IMR-90 (cell line): ENCODE measurements around the gene GXYLT2. TPM values are rescaled to one million over a fixed set of nuclear protein-coding genes. Genes with fewer than 3 reads are reported as not detected.

Experiments used
- ATAC-seq: fragments of 200-7000 bp; cut with Tn5 transposase; 2 replicates; pipeline ENCODE4 v1.9.1; 2020; ENCODE audit warnings: low read depth, mild to moderate bottlenecking, moderate library complexity
- BruUV-seq: library from RNA; stranded (reverse); fragments of 400-500 nt; replicated peaks from 2 replicates; lab custom pipeline; 2021; lab: Mats Ljungman, UMichigan
- CTCF ChIA-PET: fragments of 300-600 bp; formaldehyde crosslinking; extraction: SDS; loops from one replicate; lab custom pipeline; 2021; ENCODE audit warnings: antibody characterized with exemption; lab: Yijun Ruan, JAX
- POLR2A ChIA-PET: fragments of 300-600 bp; sonication (Branson Sonifier 250); formaldehyde crosslinking; loops from one replicate; lab custom pipeline; 2022; ENCODE audit warnings: antibody characterized with exemption; ENCODE audit not compliant: unreplicated experiment; lab: Charles Lee
- DNase-seq: peaks from one replicate; pipeline ENCODE4 v3.0.0; 2013
- H2AFZ ChIP-seq: replicated peaks from 2 replicates; pipeline ENCODE3; 2013; ENCODE audit warnings: low read length, mild to moderate bottlenecking; ENCODE audit not compliant: poor library complexity
- H2AK5ac ChIP-seq: 2 replicates; pipeline ENCODE4 v1.6.1; 2013; ENCODE audit warnings: low read depth, low read length, inconsistent platforms
- H2AK9ac ChIP-seq: replicated peaks from 2 replicates; pipeline ENCODE3; 2013; ENCODE audit warnings: mild to moderate bottlenecking, low read depth, low read length, moderate library complexity; ENCODE audit not compliant: poor library complexity
- H2BK120ac ChIP-seq: 2 replicates; pipeline ENCODE4 v1.6.1; 2013; ENCODE audit warnings: low read depth, low read length, inconsistent platforms
- H2BK15ac ChIP-seq: 3 replicates; pipeline ENCODE4 v1.6.1; 2013; ENCODE audit warnings: low read depth, low read length, inconsistent platforms
- H2BK20ac ChIP-seq: 2 replicates; pipeline ENCODE4 v1.6.1; 2013; ENCODE audit warnings: low read depth, mild to moderate bottlenecking, inconsistent platforms, low read length, moderate library complexity
- H2BK5ac ChIP-seq: 2 replicates; pipeline ENCODE4 v1.6.1; 2013; ENCODE audit warnings: mild to moderate bottlenecking, low read depth, low read length, inconsistent platforms; ENCODE audit not compliant: poor library complexity, severe bottlenecking
- H3K14ac ChIP-seq: replicated peaks from 2 replicates; pipeline ENCODE4 v1.6.1; 2013; ENCODE audit warnings: low read depth, low read length, inconsistent platforms
- H3K18ac ChIP-seq: 2 replicates; pipeline ENCODE4 v1.6.1; 2013; ENCODE audit warnings: low read depth, low read length, control low read depth
- H3K23ac ChIP-seq: 2 replicates; pipeline ENCODE4 v1.6.1; 2013; ENCODE audit warnings: low read depth, low read length, inconsistent platforms
- H3K27ac ChIP-seq: 2 replicates; pipeline ENCODE4 v1.5.1; 2013; ENCODE audit warnings: mild to moderate bottlenecking, control low read depth, low read length; ENCODE audit not compliant: insufficient read depth
- H3K27me3 ChIP-seq: 2 replicates; pipeline ENCODE4 v1.6.1; 2013; ENCODE audit warnings: low read length; ENCODE audit not compliant: control insufficient read depth, insufficient read depth
- H3K36me3 ChIP-seq: 2 replicates; pipeline ENCODE4 v1.6.1; 2013; ENCODE audit warnings: low read length, mixed read lengths; ENCODE audit not compliant: control insufficient read depth, insufficient read depth
- H3K4ac ChIP-seq: 2 replicates; pipeline ENCODE4 v1.6.1; 2013; ENCODE audit warnings: low read depth, low read length, inconsistent platforms
- H3K4me1 ChIP-seq: 2 replicates; pipeline ENCODE4 v1.6.1; 2013; ENCODE audit warnings: low read length, mixed read lengths; ENCODE audit not compliant: control insufficient read depth, insufficient read depth
- H3K4me2 ChIP-seq: 2 replicates; pipeline ENCODE4 v1.6.1; 2013; ENCODE audit warnings: low read depth, mild to moderate bottlenecking, control low read depth, low read length, moderate library complexity
- H3K4me3 ChIP-seq: 2 replicates; pipeline ENCODE4 v1.5.1; 2013; ENCODE audit warnings: low read depth, mild to moderate bottlenecking, control low read depth, low read length, moderate library complexity; ENCODE audit not compliant: insufficient read depth
- H3K56ac ChIP-seq: 2 replicates; pipeline ENCODE4 v1.6.1; 2013; ENCODE audit warnings: low read length, inconsistent platforms; ENCODE audit not compliant: insufficient read depth; ENCODE audit errors: extremely low read depth
- H3K79me1 ChIP-seq, 2 experiments: 2 replicates each; pipeline ENCODE4 v1.6.1; 2013; ENCODE audit warnings: low read length in 2 of 2, inconsistent platforms in 1 of 2, low read depth in 1 of 2
- H3K9ac ChIP-seq: 2 replicates; pipeline ENCODE4 v1.6.1; 2013; ENCODE audit warnings: low read depth, low read length, control low read depth
- H3K9me1 ChIP-seq: 2 replicates; pipeline ENCODE4 v1.6.1; 2013; ENCODE audit warnings: low read length, inconsistent platforms; ENCODE audit not compliant: insufficient read depth
- H3K9me3 ChIP-seq: 2 replicates; pipeline ENCODE4 v1.6.1; 2013; ENCODE audit warnings: low read length; ENCODE audit not compliant: control insufficient read depth, insufficient read depth
- H4K20me1 ChIP-seq: 2 replicates; pipeline ENCODE4 v1.6.1; 2013; ENCODE audit warnings: low read length, inconsistent platforms; ENCODE audit not compliant: insufficient read depth
- H4K5ac ChIP-seq: 2 replicates; pipeline ENCODE4 v1.6.1; 2013; ENCODE audit warnings: mild to moderate bottlenecking, low read depth, low read length, control low read depth
- H4K8ac ChIP-seq, 2 experiments: 2 replicates each; pipeline ENCODE4 v1.6.1; 2013; ENCODE audit warnings: low read depth in 2 of 2, low read length in 2 of 2, control low read depth in 1 of 2, inconsistent platforms in 1 of 2
- H4K91ac ChIP-seq: 2 replicates; pipeline ENCODE4 v1.6.1; 2013; ENCODE audit warnings: low read depth, low read length, inconsistent platforms; ENCODE audit not compliant: insufficient read depth
- FOS ChIP-seq: fragments of 150-350 bp; IDR thresholded peaks from 2 replicates; pipeline ENCODE4 v1.6.1; 2016; ENCODE audit warnings: low read depth, low read length
- NFE2L2 ChIP-seq: fragments of 150-350 bp; IDR thresholded peaks from 2 replicates; pipeline ENCODE4 v1.6.1; 2016; ENCODE audit warnings: low read depth, mild to moderate bottlenecking, low read length
- WGBS, 2 experiments: methylation state at CpG; one replicate each; pipeline versions ENCODE4 v1.1.5 to v1.1.7; 2013; ENCODE audit warnings: missing lambda C conversion rate in 2 of 2; ENCODE audit not compliant: insufficient read length in 1 of 2; ENCODE audit errors: extremely low coverage in 2 of 2; 5-methylcytosine and 5-hydroxymethylcytosine counted together
- dilution Hi-C: fragments of 300-500 bp; cut with HindIII; formaldehyde crosslinking; loops from one replicate; pipeline ENCODE4 v1.14.3; 2018; ENCODE audit warnings: low sequenced_read_pairs; ENCODE audit not compliant: unreplicated experiment
- in situ Hi-C: fragments of 300-500 bp; cut with MboI; formaldehyde crosslinking; loops from 3 replicates; pipeline ENCODE4 v1.14.3; 2019; ENCODE audit warnings: low sequenced_read_pairs, inconsistent platforms, mixed read lengths
- intact Hi-C: fragments of 100-400 bp; cut with micrococcal nuclease; formaldehyde crosslinking; loops from 2 replicates; pipeline ENCODE4 v1.10.0; 2022
- polyA plus RNA-seq, 3 experiments: library from polyadenylated mRNA; depleted of rRNA; stranded (reverse); fragments of >200 nt; gene quantifications; 2 replicates each; pipeline ENCODE4 v1.2.3, GENCODE V29; 2012; ENCODE audit warnings: low replicate concordance in 1 of 3
- total RNA-seq: library from RNA; depleted of rRNA; stranded (reverse); fragments of >200 nt; gene quantifications from 2 replicates; pipeline ENCODE4 v1.2.3, GENCODE V29; 2012

Gene GXYLT2
- total and polyA plus RNA-seq, 2 of the 4 experiments (the other 2 are of a cell fraction), result 5.7 to 11.1 TPM

- Histone ChIP-seq H3K9ac (no peak overlapping the region), H2AFZ (no peak overlapping the region), H2BK20ac (no peak overlapping the region), H3K27me3 (peaks cover 2% of the 10 kb centered on the region; the same call in 1 of the 2 replicates), H4K8ac (no peak overlapping the region), H3K18ac (no peak overlapping the region), H4K91ac (no peak overlapping the region), H2BK5ac (no peak overlapping the region), H3K23ac (no peak overlapping the region), H2BK15ac (no peak overlapping the region), H2AK5ac (no peak overlapping the region), H3K36me3 (no peaks in the 10 kb centered on the region), H3K9me3 (no peaks in the 10 kb centered on the region), H3K14ac (no peak overlapping the region), H3K4me3 (no peak overlapping the region), H3K79me1 (no peaks in the 10 kb centered on the region), H2BK120ac (no peak overlapping the region), H3K27ac (no peak overlapping the region), H3K4me2 (no peak overlapping the region), H4K5ac (no peak overlapping the region), H4K20me1 (no peaks in the 10 kb centered on the region), H2AK9ac (no peak overlapping the region), H3K56ac (no peak overlapping the region), H3K4ac (no peak overlapping the region), H3K9me1 (no peaks in the 10 kb centered on the region), H3K4me1 (no peaks in the 10 kb centered on the region)
- in situ Hi-C loops, result no loop called here
- BruUV-seq, result no TSS peak
- dilution Hi-C loops, result no loop called here
- ATAC-seq (no peak), DNase-seq (no peak)
- TF ChIP-seq FOS (no peak), NFE2L2 (no peak)
- ChIA-PET POLR2A (no interaction called here), CTCF (no interaction called here)
- intact Hi-C loops, result no loop called here
- no CpG with 5 or more reads among the region's 7 CpGs for WGBS, 2 experiments
Measured at GRCh38 chr3:72855001-72855400, 32.8 kb upstream of the GXYLT2 start.
